Neural cell (in vitro differentiated cells): ENCODE results near the gene CR1. TPM values are rescaled to one million over a fixed set of nuclear protein-coding genes. Genes with fewer than 3 reads are reported as not detected.

Experiments
- H2AFZ ChIP-seq: fragments of 200-600, 300-800 bp; sonication (generic), shearing (Covaris generic); 2 replicates; pipeline ENCODE4 v1.6.0; 2014; ENCODE audit warnings: low read depth, mild to moderate bottlenecking, antibody characterized with exemption, low read length, moderate library complexity
- H3F3A ChIP-seq: fragments of 200-600 bp; shearing (Covaris generic); 2 replicates; pipeline ENCODE4 v1.6.1; 2016; ENCODE audit warnings: mild to moderate bottlenecking, moderate library complexity, mixed read lengths, antibody characterized with exemption, low read length; ENCODE audit not compliant: insufficient read depth, poor library complexity, severe bottlenecking
- H3K27ac ChIP-seq: fragments of 200-600, 300-800 bp; sonication (generic), shearing (Covaris generic); 2 replicates; pipeline ENCODE4 v1.5.1; 2014; ENCODE audit warnings: mild to moderate bottlenecking, low read length, moderate library complexity
- H3K27me3 ChIP-seq: fragments of 300-800, 200-600 bp; sonication (generic), shearing (Covaris generic); 2 replicates; pipeline ENCODE4 v1.6.0; 2014; ENCODE audit warnings: mild to moderate bottlenecking, low read depth, low read length, moderate library complexity; ENCODE audit not compliant: insufficient read depth
- H3K36me3 ChIP-seq: fragments of 300-800, 200-600 bp; sonication (generic), shearing (Covaris generic); 2 replicates; pipeline ENCODE4 v1.5.1; 2014; ENCODE audit warnings: mild to moderate bottlenecking, antibody characterized with exemption, low read length, moderate library complexity; ENCODE audit not compliant: insufficient read depth
- H3K4me2 ChIP-seq: fragments of 300-800, 200-600 bp; sonication (generic), shearing (Covaris generic); 2 replicates; pipeline ENCODE4 v1.6.0; 2014; ENCODE audit warnings: mild to moderate bottlenecking, low read length
- H3K4me3 ChIP-seq: fragments of 300-800, 200-600 bp; sonication (generic), shearing (Covaris generic); 2 replicates; pipeline ENCODE4 v1.5.1; 2014; ENCODE audit warnings: mild to moderate bottlenecking, low read length, moderate library complexity
- H3K79me2 ChIP-seq: fragments of 200-600 bp; shearing (Covaris generic); replicated peaks from 2 replicates; pipeline ENCODE4 v1.6.0; 2014; ENCODE audit warnings: mild to moderate bottlenecking, low read length, moderate library complexity; ENCODE audit not compliant: insufficient read depth
- H3K9ac ChIP-seq: fragments of 300-800, 200-600 bp; sonication (generic), shearing (Covaris generic); 2 replicates; pipeline ENCODE4 v1.6.1; 2016; ENCODE audit warnings: mild to moderate bottlenecking, low read length, mixed read lengths
- H3K9me2 ChIP-seq: fragments of 200-600 bp; shearing (Covaris generic); 2 replicates; pipeline ENCODE4 v1.6.1; 2016; ENCODE audit warnings: mild to moderate bottlenecking, low read length, mixed read lengths; ENCODE audit not compliant: insufficient read depth
- H3K9me3 ChIP-seq: fragments of 200-600, 300-800 bp; sonication (generic), shearing (Covaris generic); 2 replicates; pipeline ENCODE4 v1.6.1; 2016; ENCODE audit warnings: mild to moderate bottlenecking, mixed run types, low read length, moderate library complexity, mixed read lengths
- H4K20me1 ChIP-seq: fragments of 200-600 bp; shearing (Covaris generic); 2 replicates; pipeline ENCODE4 v1.6.1; 2016; ENCODE audit warnings: mild to moderate bottlenecking, mixed run types; ENCODE audit not compliant: insufficient read depth
- EP300 ChIP-seq: fragments of 450-650 bp; conservative IDR thresholded peaks from 2 replicates; pipeline ENCODE4 v1.6.1; 2014; ENCODE audit warnings: antibody characterized with exemption, mild to moderate bottlenecking, moderate library complexity; ENCODE audit not compliant: poor library complexity, severe bottlenecking
- EZH2 ChIP-seq: fragments of 200-600, 300-800 bp; shearing (Covaris generic), sonication (generic); IDR thresholded peaks from 2 replicates; pipeline ENCODE4 v1.6.1; 2014; ENCODE audit warnings: antibody characterized with exemption, low read length, borderline replicate concordance, mild to moderate bottlenecking; ENCODE audit not compliant: insufficient read depth, poor library complexity, severe bottlenecking
- MXI1 ChIP-seq: fragments of 450-650 bp; conservative IDR thresholded peaks from 2 replicates; pipeline ENCODE4 v1.6.1; 2014; ENCODE audit warnings: antibody characterized with exemption, mild to moderate bottlenecking; ENCODE audit not compliant: poor library complexity, severe bottlenecking
- POLR2AphosphoS5 ChIP-seq: IDR thresholded peaks from 2 replicates; pipeline ENCODE4 v1.6.1; 2012
- RAD21 ChIP-seq: fragments of 450-650 bp; conservative IDR thresholded peaks from 2 replicates; pipeline ENCODE4 v1.6.1; 2014; ENCODE audit warnings: antibody characterized with exemption, mild to moderate bottlenecking, moderate library complexity
- SMC3 ChIP-seq: fragments of 450-650 bp; conservative IDR thresholded peaks from 2 replicates; pipeline ENCODE4 v1.6.1; 2014; ENCODE audit warnings: antibody characterized with exemption, mild to moderate bottlenecking, moderate library complexity; ENCODE audit not compliant: poor library complexity
- TAF1 ChIP-seq: IDR thresholded peaks from 2 replicates; pipeline ENCODE4 v1.6.1; 2012; ENCODE audit warnings: low read depth
- polyA plus RNA-seq: library from polyadenylated mRNA; depleted of rRNA; stranded (reverse); fragments of >200 nt; gene quantifications from 2 replicates; pipeline ENCODE4 v1.2.3, GENCODE V29; 2014
- TF ChIP-seq, protein P1 (sequence below): IDR thresholded peaks from 2 replicates; pipeline ENCODE4 v1.6.1; 2012; ENCODE audit warnings: borderline replicate concordance
- TF ChIP-seq, protein P2 (sequence below): fragments of 450-650 bp; IDR thresholded peaks from 2 replicates; pipeline ENCODE4 v1.5.1; 2014; ENCODE audit warnings: antibody characterized with exemption, mild to moderate bottlenecking, moderate library complexity; ENCODE audit not compliant: poor library complexity, severe bottlenecking

CR1 gene
- polyA plus RNA-seq, 1 donor from 2014 or later, result not detected

DNA sequence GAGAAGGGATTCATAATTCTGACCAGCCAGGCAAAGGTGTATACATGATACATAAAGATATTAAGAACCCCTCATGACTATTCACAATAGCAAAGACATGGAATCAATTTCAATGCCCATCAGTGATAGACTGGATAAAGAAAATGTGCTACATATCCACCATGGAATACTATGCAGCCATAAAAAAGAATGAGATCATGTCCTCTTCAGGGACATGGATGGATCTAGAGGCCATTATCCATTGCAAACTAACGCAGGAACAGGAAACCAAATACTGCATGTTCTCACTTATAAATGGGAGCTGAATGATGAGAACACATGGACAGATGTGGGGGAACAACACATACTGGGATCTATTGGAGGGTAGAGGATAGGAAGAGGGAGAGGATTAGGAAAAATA is 170.4 kb downstream of the CR1 start:
- TF ChIP-seq, protein P1, sequence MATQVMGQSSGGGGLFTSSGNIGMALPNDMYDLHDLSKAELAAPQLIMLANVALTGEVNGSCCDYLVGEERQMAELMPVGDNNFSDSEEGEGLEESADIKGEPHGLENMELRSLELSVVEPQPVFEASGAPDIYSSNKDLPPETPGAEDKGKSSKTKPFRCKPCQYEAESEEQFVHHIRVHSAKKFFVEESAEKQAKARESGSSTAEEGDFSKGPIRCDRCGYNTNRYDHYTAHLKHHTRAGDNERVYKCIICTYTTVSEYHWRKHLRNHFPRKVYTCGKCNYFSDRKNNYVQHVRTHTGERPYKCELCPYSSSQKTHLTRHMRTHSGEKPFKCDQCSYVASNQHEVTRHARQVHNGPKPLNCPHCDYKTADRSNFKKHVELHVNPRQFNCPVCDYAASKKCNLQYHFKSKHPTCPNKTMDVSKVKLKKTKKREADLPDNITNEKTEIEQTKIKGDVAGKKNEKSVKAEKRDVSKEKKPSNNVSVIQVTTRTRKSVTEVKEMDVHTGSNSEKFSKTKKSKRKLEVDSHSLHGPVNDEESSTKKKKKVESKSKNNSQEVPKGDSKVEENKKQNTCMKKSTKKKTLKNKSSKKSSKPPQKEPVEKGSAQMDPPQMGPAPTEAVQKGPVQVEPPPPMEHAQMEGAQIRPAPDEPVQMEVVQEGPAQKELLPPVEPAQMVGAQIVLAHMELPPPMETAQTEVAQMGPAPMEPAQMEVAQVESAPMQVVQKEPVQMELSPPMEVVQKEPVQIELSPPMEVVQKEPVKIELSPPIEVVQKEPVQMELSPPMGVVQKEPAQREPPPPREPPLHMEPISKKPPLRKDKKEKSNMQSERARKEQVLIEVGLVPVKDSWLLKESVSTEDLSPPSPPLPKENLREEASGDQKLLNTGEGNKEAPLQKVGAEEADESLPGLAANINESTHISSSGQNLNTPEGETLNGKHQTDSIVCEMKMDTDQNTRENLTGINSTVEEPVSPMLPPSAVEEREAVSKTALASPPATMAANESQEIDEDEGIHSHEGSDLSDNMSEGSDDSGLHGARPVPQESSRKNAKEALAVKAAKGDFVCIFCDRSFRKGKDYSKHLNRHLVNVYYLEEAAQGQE, result no peak
- TF ChIP-seq SMC3 (no peak), EP300 (no peak), TAF1 (no peak), POLR2AphosphoS5 (no peak), MXI1 (no peak), EZH2 (no peak), RAD21 (no peak)
- TF ChIP-seq, protein P2, sequence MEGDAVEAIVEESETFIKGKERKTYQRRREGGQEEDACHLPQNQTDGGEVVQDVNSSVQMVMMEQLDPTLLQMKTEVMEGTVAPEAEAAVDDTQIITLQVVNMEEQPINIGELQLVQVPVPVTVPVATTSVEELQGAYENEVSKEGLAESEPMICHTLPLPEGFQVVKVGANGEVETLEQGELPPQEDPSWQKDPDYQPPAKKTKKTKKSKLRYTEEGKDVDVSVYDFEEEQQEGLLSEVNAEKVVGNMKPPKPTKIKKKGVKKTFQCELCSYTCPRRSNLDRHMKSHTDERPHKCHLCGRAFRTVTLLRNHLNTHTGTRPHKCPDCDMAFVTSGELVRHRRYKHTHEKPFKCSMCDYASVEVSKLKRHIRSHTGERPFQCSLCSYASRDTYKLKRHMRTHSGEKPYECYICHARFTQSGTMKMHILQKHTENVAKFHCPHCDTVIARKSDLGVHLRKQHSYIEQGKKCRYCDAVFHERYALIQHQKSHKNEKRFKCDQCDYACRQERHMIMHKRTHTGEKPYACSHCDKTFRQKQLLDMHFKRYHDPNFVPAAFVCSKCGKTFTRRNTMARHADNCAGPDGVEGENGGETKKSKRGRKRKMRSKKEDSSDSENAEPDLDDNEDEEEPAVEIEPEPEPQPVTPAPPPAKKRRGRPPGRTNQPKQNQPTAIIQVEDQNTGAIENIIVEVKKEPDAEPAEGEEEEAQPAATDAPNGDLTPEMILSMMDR, result no peak
- Histone ChIP-seq H3K9me2 (no peaks in the 10 kb centered on the region), H3K36me3 (no peaks in the 10 kb centered on the region), H3K4me2 (no peak overlapping the region), H3K79me2 (no peaks in the 10 kb centered on the region), H4K20me1 (no peaks in the 10 kb centered on the region), H3K4me3 (no peak overlapping the region), H3K27ac (no peak overlapping the region), H3F3A (no peaks in the 10 kb centered on the region), H3K9me3 (no peaks in the 10 kb centered on the region), H2AFZ (no peak overlapping the region), H3K9ac (no peak overlapping the region), H3K27me3 (no peaks in the 10 kb centered on the region)

DNA sequence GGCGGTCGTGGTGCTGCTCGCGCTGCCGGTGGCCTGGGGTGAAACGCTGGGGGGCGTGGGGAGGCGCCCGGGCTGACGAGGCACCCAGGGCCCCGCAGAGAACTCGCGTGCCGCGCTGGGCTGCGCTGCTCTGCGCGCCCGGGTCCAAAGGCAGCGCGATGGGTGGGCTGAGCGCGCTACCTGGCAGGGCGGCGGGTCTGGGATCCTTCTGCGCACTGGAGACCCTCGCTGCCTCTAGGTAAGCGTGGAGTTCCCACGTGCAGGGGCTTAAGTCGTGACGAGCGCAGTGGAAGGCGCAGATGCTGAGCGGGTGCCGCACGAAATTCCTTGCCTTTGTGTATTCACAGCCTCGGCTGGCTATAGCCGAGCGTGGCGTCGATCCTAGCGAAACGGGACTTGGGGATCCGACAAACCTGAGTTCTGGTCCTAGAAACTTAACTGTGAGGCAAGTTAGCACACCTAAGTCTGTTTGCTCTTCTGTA is 173.6 kb downstream of the CR1 start:
- no peaks in the 10 kb centered on the region for H3F3A ChIP-seq
- no peaks in the 10 kb centered on the region for H3K9me2 ChIP-seq

More for the DNA sequence above, 173.6 kb downstream of the CR1 start:
- H3K9me3 ChIP-seq, result no peaks in the 10 kb centered on the region
- H3K27me3 ChIP-seq, result no peaks in the 10 kb centered on the region
- H3K4me2 ChIP-seq, result no peak overlapping the region
- no peak overlapping the region for H3K27ac ChIP-seq
- no peaks in the 10 kb centered on the region for H3K36me3 ChIP-seq
- TF ChIP-seq, protein P2, result no peak
- TF ChIP-seq EP300 (no peak), TAF1 (no peak), SMC3 (no peak), RAD21 (no peak), EZH2 (no peak), MXI1 (no peak), POLR2AphosphoS5 (no peak)
- TF ChIP-seq, protein P1, result no peak
- H4K20me1 ChIP-seq, result no peaks in the 10 kb centered on the region
- H3K9ac ChIP-seq, result no peak overlapping the region
- no peaks in the 10 kb centered on the region for H3K79me2 ChIP-seq
- no peak overlapping the region for H2AFZ ChIP-seq
- no peak overlapping the region for H3K4me3 ChIP-seq
